GM12878 (cell line): Measurements from ENCODE around the gene EHBP1. TPM values are rescaled to one million over a fixed set of nuclear protein-coding genes. Genes with fewer than 3 reads are reported as not detected.

Experiments used
- ATAC-seq: fragments of 200-7000 bp; cut with Tn5 transposase; 3 replicates; pipeline ENCODE4 v1.9.1; 2020; ENCODE audit warnings: mild to moderate bottlenecking, moderate library complexity
- BruUV-seq: library from RNA; stranded (reverse); fragments of 400-500 nt; replicated peaks from 2 replicates; lab custom pipeline; 2021; lab: Mats Ljungman, UMichigan
- CTCF ChIA-PET: fragments of 300-600 bp; sonication (Branson Sonifier 250); formaldehyde crosslinking; extraction: SDS; loops from one replicate; lab custom pipeline; 2021; ENCODE audit warnings: inconsistent platforms; lab: Yijun Ruan, JAX
- POLR2A ChIA-PET: fragments of 350-600 bp; formaldehyde crosslinking; extraction: SDS; loops from one replicate; lab custom pipeline; 2021; ENCODE audit warnings: inconsistent platforms; lab: Charles Lee
- RAD21 ChIA-PET: fragments of 300-600 bp; sonication (Branson Sonifier 250); formaldehyde crosslinking; loops from one replicate; lab custom pipeline; 2023; ENCODE audit warnings: antibody characterized with exemption; ENCODE audit not compliant: unreplicated experiment; lab: Charles Lee
- SMC1A ChIA-PET: fragments of 300-600 bp; sonication (Branson Sonifier 250); formaldehyde crosslinking; loops from one replicate; lab custom pipeline; 2023; ENCODE audit not compliant: unreplicated experiment, uncharacterized antibody; lab: Charles Lee
- DNase-seq: peaks from one replicate; pipeline ENCODE4 v3.0.0-alpha.2; 2011; ENCODE audit warnings: low read depth, low spot score
- FAIRE-seq: peaks from 3 replicates; lab custom pipeline; 2011; peaks lifted over from hg19 to GRCh38; lab: Jason Lieb, UNC
- H2AFZ ChIP-seq: 2 replicates; pipeline ENCODE4 v1.6.0; 2011; ENCODE audit warnings: low read depth, low read length, control low read depth; ENCODE audit not compliant: control insufficient read depth
- H3K27ac ChIP-seq: 2 replicates; pipeline ENCODE4 v1.5.1; 2011; ENCODE audit warnings: control low read depth; ENCODE audit not compliant: control insufficient read depth, insufficient read depth
- H3K27me3 ChIP-seq, 2 experiments: replicated peaks in 1 of 2; 2 replicates each; pipeline versions ENCODE4 v1.6.0 to v1.6.1; 2011; ENCODE audit warnings: low read length in 1 of 2; ENCODE audit not compliant: control insufficient read depth in 2 of 2, insufficient read depth in 2 of 2
- H3K36me3 ChIP-seq, 2 experiments: 2 replicates each; pipeline ENCODE4 v1.5.1; 2011; ENCODE audit warnings: low read length in 1 of 2; ENCODE audit not compliant: control insufficient read depth in 2 of 2, insufficient read depth in 2 of 2
- H3K4me1 ChIP-seq: 2 replicates; pipeline ENCODE4 v1.6.1; 2011; ENCODE audit warnings: mild to moderate bottlenecking, low read length, moderate library complexity, mixed read lengths; ENCODE audit not compliant: control insufficient read depth, insufficient read depth
- H3K4me2 ChIP-seq: 2 replicates; pipeline ENCODE4 v1.6.0; 2011; ENCODE audit warnings: control low read depth; ENCODE audit not compliant: control insufficient read depth, insufficient read depth
- H3K4me3 ChIP-seq: fragments of 200-600 bp; sonication (generic); 2 replicates; pipeline ENCODE4 v1.5.1; 2016
- H3K79me2 ChIP-seq: 2 replicates; pipeline ENCODE4 v1.6.0; 2011; ENCODE audit warnings: low read length; ENCODE audit not compliant: control insufficient read depth, insufficient read depth
- H3K9ac ChIP-seq: 2 replicates; pipeline ENCODE4 v1.8.0; 2011; ENCODE audit warnings: low read length, control low read depth, mixed read lengths; ENCODE audit not compliant: control insufficient read depth, insufficient read depth
- H3K9me3 ChIP-seq: replicated peaks from 3 replicates; pipeline ENCODE4 v1.5.1; 2011; ENCODE audit warnings: mild to moderate bottlenecking, low read length; ENCODE audit not compliant: control insufficient read depth, insufficient read depth
- H4K20me1 ChIP-seq: 2 replicates; pipeline ENCODE4 v1.6.0; 2011; ENCODE audit not compliant: control insufficient read depth, insufficient read depth
- CTCF ChIP-seq, 3 experiments: IDR thresholded peaks in 2 of 3; conservative IDR thresholded peaks in 1 of 3; 2 replicates each; pipeline ENCODE4 v1.5.1; 2011; ENCODE audit warnings: low read depth in 3 of 3, low read length in 3 of 3, mild to moderate bottlenecking in 3 of 3, control low read depth in 2 of 3, moderate library complexity in 2 of 3, inconsistent platforms in 1 of 3, mixed read lengths in 1 of 3; ENCODE audit not compliant: control insufficient read depth in 2 of 3, insufficient read depth in 1 of 3; ENCODE audit errors: extremely low read depth in 1 of 3
- JUND ChIP-seq: IDR thresholded peaks from 2 replicates; pipeline ENCODE4 v1.6.1; 2012; ENCODE audit warnings: low read depth, mild to moderate bottlenecking, low read length, improper control_type of control experiment, moderate library complexity
- PML ChIP-seq: IDR thresholded peaks from 2 replicates; pipeline ENCODE4 v1.6.1; 2012; ENCODE audit warnings: low read length, inconsistent platforms
- RBBP5 ChIP-seq: fragments of 200-600 bp; sonication (generic); conservative IDR thresholded peaks from 2 replicates; pipeline ENCODE4 v1.6.1; 2016
- ZNF687 ChIP-seq: fragments of 450-650 bp; IDR thresholded peaks from 2 replicates; pipeline ENCODE4 v1.6.1; 2017; ENCODE audit warnings: mild to moderate bottlenecking, moderate library complexity
- in situ Hi-C: fragments of 300-500 bp; cut with MboI; formaldehyde crosslinking; loops from 9 replicates; pipeline ENCODE4 v1.14.3; 2018; ENCODE audit warnings: mixed read lengths
- intact Hi-C: fragments of 100-400 bp; cut with micrococcal nuclease; formaldehyde crosslinking; loops from one replicate; pipeline ENCODE4 v1.14.2; 2022; ENCODE audit not compliant: unreplicated experiment
- polyA plus RNA-seq, 11 experiments: library from polyadenylated mRNA; depleted of rRNA in 4 of 11; unstranded in 6 of 11; stranded (reverse) in 5 of 11; fragments of >200 nt; fragmentation: Nextera tagmentation in 4 of 11; fragmentation: Illumina TruSeq in 1 of 11; extraction: Ambion mirVana in 4 of 11; extraction: Trizol in 1 of 11; gene quantifications; 1 replicate in 1 of 11; 2 replicates in 10 of 11; pipeline versions ENCODE4 v1.2.1 to v1.2.3, GENCODE V29; 2011 to 2016; ENCODE audit warnings: inconsistent platforms in 2 of 11, missing spikeins in 2 of 11, low read depth in 1 of 11
- total RNA-seq, 4 experiments: library from RNA; depleted of rRNA in 3 of 4; stranded (reverse); fragments of >200 nt in 3 of 4; fragmentation: Illumina TruSeq in 1 of 4; extraction: Trizol in 1 of 4; gene quantifications; 2 replicates each; pipeline versions ENCODE4 v1.2.1 to v1.2.3, GENCODE V29; 2013 to 2021
- TF ChIP-seq, protein P1 (sequence below): fragments of 450-650 bp; IDR thresholded peaks from 2 replicates; pipeline ENCODE4 v1.6.1; 2017; ENCODE audit warnings: mild to moderate bottlenecking

EHBP1 gene
- total and polyA plus RNA-seq, 10 of the 15 experiments (the other 5 are each of a cell fraction or from before 2014, with no cell fraction given): 5.7 to 26.1 (median 13.6) TPM

DNA sequence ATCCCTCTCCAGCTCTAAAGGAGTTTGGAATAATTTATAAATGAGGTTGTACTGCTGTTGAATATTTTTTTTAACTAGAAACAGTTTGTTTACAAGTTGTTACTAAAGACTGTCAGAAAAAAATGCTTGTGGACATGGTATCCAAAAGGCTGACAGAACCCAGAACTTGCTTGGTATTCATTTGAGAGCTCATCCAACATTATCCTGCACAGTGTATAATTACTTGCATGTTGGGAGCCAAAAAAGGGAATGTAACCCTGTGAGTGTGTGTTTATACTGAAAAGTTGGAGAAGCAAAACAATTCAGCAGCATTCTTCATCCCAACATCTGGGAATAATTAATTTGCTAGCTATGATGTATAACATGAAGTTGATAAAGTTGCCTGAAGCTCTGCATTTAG, 42.1 kb upstream of the EHBP1 start:
- intact Hi-C loops: no loop called here
- Histone ChIP-seq H3K9me3 (no peaks in the 10 kb centered on the region), H4K20me1 (no peaks in the 10 kb centered on the region), H2AFZ (no peak overlapping the region), H3K27ac (no peak overlapping the region), H3K9ac (no peak overlapping the region), H3K4me3 (no peak overlapping the region), H3K4me2 (no peak overlapping the region), H3K36me3 (no peaks in the 10 kb centered on the region), H3K79me2 (no peaks in the 10 kb centered on the region), H3K4me1 (peaks cover 28% of the 10 kb centered on the region), H3K27me3 (no peaks in the 10 kb centered on the region)
- no peak for DNase-seq
- ChIA-PET CTCF (interaction anchor here (1.0 to 2.7 kb wide), 7 partner anchors 16 to 824 kb away, joined by 3 to 12 read pairs (median 4); no protein-coding TSS in a partner anchor), SMC1A (interaction anchor here (0.6 to 2.5 kb wide), 8 partner anchors 10 to 155 kb away, joined by 3 to 5 read pairs (median 4); no protein-coding TSS in a partner anchor), POLR2A (interaction anchor here (0.6 to 0.7 kb wide), 2 partner anchors 105 to 259 kb away, joined by 3 to 9 read pairs; no protein-coding TSS in a partner anchor), RAD21 (interaction anchor here (1.0 kb wide), 1 partner anchor 8 kb away, joined by 4 read pairs; no protein-coding TSS in a partner anchor)
- no peak for TF ChIP-seq RBBP5
- no peak for TF ChIP-seq ZNF687
- TF ChIP-seq CTCF (IDR thresholded peaks at IDR 0.05 in 2 of 3, conservative IDR thresholded peaks at IDR 0.05 in 1 of 3; ENCODE audit: control insufficient read depth in 2 of 3, extremely low read depth in 1 of 3, insufficient read depth in 1 of 3, low read depth in 3 of 3, low read length in 3 of 3): no peak
- TF ChIP-seq PML: no peak
- TF ChIP-seq, protein P1, sequence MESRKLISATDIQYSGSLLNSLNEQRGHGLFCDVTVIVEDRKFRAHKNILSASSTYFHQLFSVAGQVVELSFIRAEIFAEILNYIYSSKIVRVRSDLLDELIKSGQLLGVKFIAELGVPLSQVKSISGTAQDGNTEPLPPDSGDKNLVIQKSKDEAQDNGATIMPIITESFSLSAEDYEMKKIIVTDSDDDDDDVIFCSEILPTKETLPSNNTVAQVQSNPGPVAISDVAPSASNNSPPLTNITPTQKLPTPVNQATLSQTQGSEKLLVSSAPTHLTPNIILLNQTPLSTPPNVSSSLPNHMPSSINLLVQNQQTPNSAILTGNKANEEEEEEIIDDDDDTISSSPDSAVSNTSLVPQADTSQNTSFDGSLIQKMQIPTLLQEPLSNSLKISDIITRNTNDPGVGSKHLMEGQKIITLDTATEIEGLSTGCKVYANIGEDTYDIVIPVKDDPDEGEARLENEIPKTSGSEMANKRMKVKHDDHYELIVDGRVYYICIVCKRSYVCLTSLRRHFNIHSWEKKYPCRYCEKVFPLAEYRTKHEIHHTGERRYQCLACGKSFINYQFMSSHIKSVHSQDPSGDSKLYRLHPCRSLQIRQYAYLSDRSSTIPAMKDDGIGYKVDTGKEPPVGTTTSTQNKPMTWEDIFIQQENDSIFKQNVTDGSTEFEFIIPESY: no peak
- TF ChIP-seq JUND: no peak
- FAIRE-seq: no peak
- in situ Hi-C loops: no loop called here
- ATAC-seq: no peak
- no TSS peak for BruUV-seq
